ENCODE measurements around the gene FOXA3. TPM values are rescaled to one million over a fixed set of nuclear protein-coding genes. Genes with fewer than 3 reads are reported as not detected.

The FOXA3 gene
- total and polyA plus RNA-seq, 2 of the 4 experiments (the other 2 are of a cell fraction), result not detected

DNA sequence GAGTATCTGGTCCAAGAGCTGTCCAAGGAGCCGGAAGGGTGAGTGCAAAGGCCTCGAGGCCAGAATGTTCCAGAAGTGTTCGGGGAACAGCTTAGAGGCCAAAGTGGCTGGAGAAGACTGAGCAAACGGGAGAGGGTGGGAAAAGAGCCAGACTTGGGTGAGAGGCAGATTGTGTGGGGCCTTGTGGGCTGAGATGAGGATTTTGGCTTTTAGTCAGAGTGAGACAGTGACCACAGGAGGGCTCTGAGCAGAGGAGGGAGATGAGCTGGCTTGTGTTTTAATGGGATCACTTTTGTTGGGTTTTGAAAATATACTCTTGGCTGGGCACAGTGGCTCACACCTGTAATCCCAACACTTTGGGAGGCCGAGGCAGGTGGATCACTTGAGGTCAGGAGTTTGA is 44.8 kb downstream of the FOXA3 start:
- DNase-seq (peak; percentile 30), ATAC-seq (ENCODE audit: low read depth) (no peak)
- no peak overlapping the region for H2AFZ ChIP-seq (replicated peaks; ENCODE audit: low read length, poor library complexity)
- no peak overlapping the region for H3K23ac ChIP-seq (ENCODE audit: low read depth, low read length)
- H4K91ac ChIP-seq (ENCODE audit: insufficient read depth, low read depth, low read length), result no peak overlapping the region
- no peak overlapping the region for H2BK5ac ChIP-seq (ENCODE audit: low read depth, low read length, poor library complexity, severe bottlenecking)
- POLR2A ChIA-PET (ENCODE audit: unreplicated experiment), result no interaction called here
- no peaks in the 10 kb centered on the region for H3K79me1 ChIP-seq (ENCODE audit: low read depth in 1 of 2, low read length in 2 of 2)
- H3K14ac ChIP-seq (replicated peaks; ENCODE audit: low read depth, low read length), result no peak overlapping the region
- H2BK15ac ChIP-seq (ENCODE audit: low read depth, low read length), result no peak overlapping the region
- H3K9me3 ChIP-seq (ENCODE audit: control insufficient read depth, insufficient read depth, low read length), result no peaks in the 10 kb centered on the region
- no peaks in the 10 kb centered on the region for H3K36me3 ChIP-seq (ENCODE audit: control insufficient read depth, insufficient read depth, low read length)
- dilution Hi-C loops (cut with HindIII; ENCODE audit: low sequenced_read_pairs, unreplicated experiment), result no loop called here
- intact Hi-C loops (cut with micrococcal nuclease), result no loop called here
- no peak overlapping the region for H3K56ac ChIP-seq (ENCODE audit: extremely low read depth, insufficient read depth, low read length)
- no TSS peak for BruUV-seq (replicated peaks)
- H3K9me1 ChIP-seq (ENCODE audit: insufficient read depth, low read length), result peaks cover 3% of the 10 kb centered on the region; the same call in 1 of the 2 replicates
- H3K27me3 ChIP-seq (ENCODE audit: control insufficient read depth, insufficient read depth, low read length), result peaks cover 20% of the 10 kb centered on the region
- no peaks in the 10 kb centered on the region for H4K20me1 ChIP-seq (ENCODE audit: insufficient read depth, low read length)
- no peak overlapping the region for H2BK120ac ChIP-seq (ENCODE audit: low read depth, low read length)
- WGBS, 2 experiments (ENCODE audit: extremely low coverage in 2 of 2, insufficient read length in 1 of 2), result 90% methylated on average over 2 of the region's 5 CpGs; no CpG with 5 or more reads in 1 of the 2 experiments
- H2BK20ac ChIP-seq (ENCODE audit: low read depth, low read length), result no peak overlapping the region
- H4K5ac ChIP-seq (ENCODE audit: low read depth, low read length), result no peak overlapping the region
- no peak overlapping the region for H3K9ac ChIP-seq (ENCODE audit: low read depth, low read length)
- H3K4me3 ChIP-seq (ENCODE audit: insufficient read depth, low read depth, low read length), result no peak overlapping the region
- no peak overlapping the region for H4K8ac ChIP-seq (ENCODE audit: low read depth in 2 of 2, low read length in 2 of 2)
- no peak overlapping the region for H2AK9ac ChIP-seq (replicated peaks; ENCODE audit: low read depth, low read length, poor library complexity)
- H3K27ac ChIP-seq (ENCODE audit: insufficient read depth, low read length), result no peak overlapping the region
- H3K18ac ChIP-seq (ENCODE audit: low read depth, low read length), result no peak overlapping the region
- TF ChIP-seq, protein P1, sequence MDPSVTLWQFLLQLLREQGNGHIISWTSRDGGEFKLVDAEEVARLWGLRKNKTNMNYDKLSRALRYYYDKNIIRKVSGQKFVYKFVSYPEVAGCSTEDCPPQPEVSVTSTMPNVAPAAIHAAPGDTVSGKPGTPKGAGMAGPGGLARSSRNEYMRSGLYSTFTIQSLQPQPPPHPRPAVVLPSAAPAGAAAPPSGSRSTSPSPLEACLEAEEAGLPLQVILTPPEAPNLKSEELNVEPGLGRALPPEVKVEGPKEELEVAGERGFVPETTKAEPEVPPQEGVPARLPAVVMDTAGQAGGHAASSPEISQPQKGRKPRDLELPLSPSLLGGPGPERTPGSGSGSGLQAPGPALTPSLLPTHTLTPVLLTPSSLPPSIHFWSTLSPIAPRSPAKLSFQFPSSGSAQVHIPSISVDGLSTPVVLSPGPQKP (IDR thresholded peaks at IDR 0.05; ENCODE audit: borderline replicate concordance, low read depth, low read length), result no peak
- TF ChIP-seq CEBPB (IDR thresholded peaks at IDR 0.05; ENCODE audit: low read depth, low read length) (no peak), BHLHE40 (IDR thresholded peaks at IDR 0.05; ENCODE audit: low read depth, low read length) (no peak), FOS (IDR thresholded peaks at IDR 0.05; ENCODE audit: low read depth, low read length) (no peak), RAD21 (IDR thresholded peaks at IDR 0.05; ENCODE audit: low read length) (no peak), RFX5 (IDR thresholded peaks at IDR 0.05; ENCODE audit: low read depth, low read length) (no peak), NFE2L2 (IDR thresholded peaks at IDR 0.05; ENCODE audit: low read depth, low read length) (no peak), SMC3 (IDR thresholded peaks at IDR 0.05; ENCODE audit: low read depth, low read length) (no peak), MXI1 (IDR thresholded peaks at IDR 0.05; ENCODE audit: borderline replicate concordance, low read depth, low read length) (no peak), MAZ (IDR thresholded peaks at IDR 0.05; ENCODE audit: borderline replicate concordance, low read depth, low read length) (no peak), RCOR1 (IDR thresholded peaks at IDR 0.05; ENCODE audit: insufficient replicate concordance, low read length) (no peak), CHD1 (IDR thresholded peaks at IDR 0.05; ENCODE audit: low read depth, low read length) (no peak)
- TF ChIP-seq, protein P2, sequence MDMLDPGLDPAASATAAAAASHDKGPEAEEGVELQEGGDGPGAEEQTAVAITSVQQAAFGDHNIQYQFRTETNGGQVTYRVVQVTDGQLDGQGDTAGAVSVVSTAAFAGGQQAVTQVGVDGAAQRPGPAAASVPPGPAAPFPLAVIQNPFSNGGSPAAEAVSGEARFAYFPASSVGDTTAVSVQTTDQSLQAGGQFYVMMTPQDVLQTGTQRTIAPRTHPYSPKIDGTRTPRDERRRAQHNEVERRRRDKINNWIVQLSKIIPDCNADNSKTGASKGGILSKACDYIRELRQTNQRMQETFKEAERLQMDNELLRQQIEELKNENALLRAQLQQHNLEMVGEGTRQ (IDR thresholded peaks at IDR 0.05; ENCODE audit: low read depth, low read length), result no peak
- TF ChIP-seq, protein P3, sequence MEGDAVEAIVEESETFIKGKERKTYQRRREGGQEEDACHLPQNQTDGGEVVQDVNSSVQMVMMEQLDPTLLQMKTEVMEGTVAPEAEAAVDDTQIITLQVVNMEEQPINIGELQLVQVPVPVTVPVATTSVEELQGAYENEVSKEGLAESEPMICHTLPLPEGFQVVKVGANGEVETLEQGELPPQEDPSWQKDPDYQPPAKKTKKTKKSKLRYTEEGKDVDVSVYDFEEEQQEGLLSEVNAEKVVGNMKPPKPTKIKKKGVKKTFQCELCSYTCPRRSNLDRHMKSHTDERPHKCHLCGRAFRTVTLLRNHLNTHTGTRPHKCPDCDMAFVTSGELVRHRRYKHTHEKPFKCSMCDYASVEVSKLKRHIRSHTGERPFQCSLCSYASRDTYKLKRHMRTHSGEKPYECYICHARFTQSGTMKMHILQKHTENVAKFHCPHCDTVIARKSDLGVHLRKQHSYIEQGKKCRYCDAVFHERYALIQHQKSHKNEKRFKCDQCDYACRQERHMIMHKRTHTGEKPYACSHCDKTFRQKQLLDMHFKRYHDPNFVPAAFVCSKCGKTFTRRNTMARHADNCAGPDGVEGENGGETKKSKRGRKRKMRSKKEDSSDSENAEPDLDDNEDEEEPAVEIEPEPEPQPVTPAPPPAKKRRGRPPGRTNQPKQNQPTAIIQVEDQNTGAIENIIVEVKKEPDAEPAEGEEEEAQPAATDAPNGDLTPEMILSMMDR (conservative IDR thresholded peaks at IDR 0.05; ENCODE audit: low read depth, low read length), result no peak
- H3K4ac ChIP-seq (ENCODE audit: low read depth, low read length), result no peak overlapping the region
- no peak overlapping the region for H2AK5ac ChIP-seq (ENCODE audit: low read depth, low read length)
- in situ Hi-C loops (cut with MboI; ENCODE audit: low sequenced_read_pairs), result no loop called here
- H3K4me1 ChIP-seq (ENCODE audit: control insufficient read depth, insufficient read depth, low read length), result no peaks in the 10 kb centered on the region
- no peak overlapping the region for H3K4me2 ChIP-seq (ENCODE audit: low read depth, low read length)
- CTCF ChIA-PET, result no interaction called here

Measured in IMR-90 (cell line).